Rectal smooth muscle tissue (tissue), 1 donor: ENCODE results near the gene OR5AS1.
"Not testable (repeated sequence)": the region's sequence is repeated elsewhere in the genome, so short reads cannot be mapped to it uniquely, and the experiment has no call there.

ENCODE experiments used
- H3K27ac ChIP-seq: one replicate; pipeline ENCODE4 v1.7.0; 2013; ENCODE audit warnings: low read depth, low read length, inconsistent platforms
- H3K27me3 ChIP-seq: one replicate; pipeline ENCODE4 v1.7.0; 2013; ENCODE audit warnings: low read length; ENCODE audit not compliant: control insufficient read depth, insufficient read depth
- H3K36me3 ChIP-seq: one replicate; pipeline ENCODE4 v1.7.0; 2013; ENCODE audit warnings: low read length; ENCODE audit not compliant: control insufficient read depth, insufficient read depth
- H3K4me1 ChIP-seq: one replicate; pipeline ENCODE4 v1.7.0; 2013; ENCODE audit warnings: low read length; ENCODE audit not compliant: control insufficient read depth, insufficient read depth
- H3K4me3 ChIP-seq: one replicate; pipeline ENCODE4 v1.7.0; 2013; ENCODE audit warnings: low read length
- H3K9ac ChIP-seq: one replicate; pipeline ENCODE4 v1.7.0; 2013; ENCODE audit warnings: low read length

Gene OR5AS1

DNA sequence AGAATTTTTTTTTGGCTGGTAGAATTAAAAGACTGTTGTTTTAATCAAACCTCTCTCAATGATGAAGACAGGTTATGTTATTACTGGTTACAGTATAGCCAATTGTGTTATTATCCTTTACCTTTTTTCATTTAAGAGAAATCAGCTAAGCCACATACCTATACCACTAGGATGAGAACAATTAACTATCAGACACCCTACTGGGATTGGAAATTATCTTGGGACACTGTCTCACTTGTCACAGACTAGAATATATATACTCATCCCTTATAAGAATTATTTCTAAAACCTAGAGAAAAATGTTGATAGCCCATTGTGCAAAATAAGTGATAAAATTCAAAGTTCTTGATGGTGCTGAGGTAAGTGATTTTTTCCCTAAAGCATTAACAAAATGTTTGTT, at the start of gene OR5AS1:
TSS of gene OR5AS1 (plus strand) at position 301 of the 400 bp plus-strand sequence. CDS start 2,765 bp downstream, outside the sequence.
- Histone ChIP-seq H3K4me1 (no peaks in the 10 kb centered on the region), H3K9ac (no peak within 1 kb of the TSS), H3K27ac (no peak within 1 kb of the TSS), H3K27me3 (no peaks in the 10 kb centered on the region), H3K4me3 (no peak within 1 kb of the TSS), H3K36me3 (no peaks in the 10 kb centered on the region)

DNA sequence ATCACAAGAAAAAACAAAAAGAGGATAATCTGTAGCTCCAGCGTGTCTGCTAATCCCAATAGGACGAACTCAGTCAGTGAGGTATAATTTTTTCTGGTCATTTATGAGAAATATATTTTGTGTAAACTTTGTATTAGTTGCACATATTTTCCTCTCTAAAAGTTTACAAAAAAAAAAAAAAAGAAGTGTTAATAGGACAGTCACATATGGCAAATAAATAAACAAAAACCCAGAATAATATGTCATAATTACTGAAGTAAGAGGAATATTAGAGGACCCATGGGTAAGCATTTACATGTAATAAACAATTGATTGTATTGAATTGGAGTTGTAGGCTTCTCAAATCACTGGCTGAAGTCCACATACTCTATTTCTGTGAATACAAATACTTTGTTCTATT, 32.9 kb upstream of the OR5AS1 start, which contains the start of gene OR5F1:
TSS of gene OR5F1 (minus strand) at position 101 of the 400 bp plus-strand sequence. CDS start at position 101, 0 bp downstream.
- H3K27ac ChIP-seq: no peak within 1 kb of the TSS
- H3K4me1 ChIP-seq: no peaks in the 10 kb centered on the region
- H3K36me3 ChIP-seq: no peaks in the 10 kb centered on the region
- H3K4me3 ChIP-seq: no peak within 1 kb of the TSS
- H3K27me3 ChIP-seq: no peaks in the 10 kb centered on the region
- no peak within 1 kb of the TSS for H3K9ac ChIP-seq

DNA sequence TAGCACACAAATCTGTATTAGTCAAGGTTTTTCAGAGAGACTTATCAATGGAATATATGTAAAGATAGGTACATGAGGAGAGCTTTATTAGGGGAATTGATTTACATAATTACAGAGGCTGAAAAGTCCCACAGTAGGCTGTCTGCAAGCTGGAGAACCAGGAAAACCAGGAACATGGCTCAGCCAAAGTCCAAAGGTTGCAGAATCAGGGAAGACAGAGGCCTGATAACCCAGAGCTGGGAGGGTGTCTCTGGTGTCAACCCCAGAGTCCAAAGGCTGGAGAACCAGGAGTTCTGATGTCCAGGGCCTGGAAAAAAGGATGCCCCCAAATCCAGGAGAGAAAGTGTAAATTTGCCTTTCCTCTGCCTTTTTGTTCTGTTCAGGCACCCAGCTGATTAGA, 16.7 kb upstream of the OR5AS1 start:
- no peak overlapping the region for H3K9ac ChIP-seq
- no peak overlapping the region for H3K27ac ChIP-seq
- H3K36me3 ChIP-seq: no peaks in the 10 kb centered on the region
- H3K27me3 ChIP-seq: no peaks in the 10 kb centered on the region
- H3K4me1 ChIP-seq: no peaks in the 10 kb centered on the region
- H3K4me3 ChIP-seq: no peak overlapping the region

DNA sequence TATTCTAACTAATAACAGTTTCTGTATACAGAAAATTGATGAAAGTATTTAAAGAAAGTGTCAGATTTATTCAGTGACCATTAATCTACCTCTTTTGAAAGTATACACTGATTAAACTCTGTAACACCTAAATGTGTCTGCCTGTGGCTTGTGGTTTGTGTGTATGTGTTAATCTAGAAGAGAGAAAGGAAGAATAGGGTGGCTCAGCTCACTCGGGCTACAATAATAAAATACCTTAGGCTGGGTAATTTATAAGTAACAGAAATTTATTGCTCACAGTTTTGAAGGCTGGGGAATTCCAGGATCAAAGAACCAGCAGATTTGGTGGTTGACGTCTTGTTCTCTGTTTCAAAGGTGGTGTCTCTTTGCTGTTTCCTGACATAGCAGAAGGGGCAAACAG, 13.6 kb upstream of the OR5AS1 start:
- Histone ChIP-seq H3K4me3 (no peak overlapping the region), H3K27me3 (no peaks in the 10 kb centered on the region), H3K27ac (no peak overlapping the region), H3K36me3 (no peaks in the 10 kb centered on the region), H3K4me1 (no peaks in the 10 kb centered on the region), H3K9ac (no peak overlapping the region)

DNA sequence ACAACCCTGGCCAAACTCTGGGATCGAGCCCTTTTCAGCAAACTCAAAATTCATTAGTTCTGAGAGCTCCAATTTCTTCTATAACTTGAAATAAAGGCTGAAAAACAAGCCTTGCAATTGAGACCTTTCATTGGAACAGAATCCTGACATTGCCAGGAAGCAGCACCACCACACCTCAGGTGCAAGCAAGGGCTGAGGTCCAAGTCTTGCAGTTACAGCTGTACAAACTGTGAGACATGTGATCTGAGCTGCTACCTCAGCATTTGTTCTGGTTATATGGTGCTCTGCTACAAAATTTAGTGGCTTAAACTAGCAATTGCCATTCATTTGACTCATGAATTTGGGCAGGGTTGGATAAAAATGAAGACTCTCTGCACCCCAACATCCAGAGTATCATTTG, 18.1 kb downstream of the OR5AS1 start:
- Histone ChIP-seq H3K27me3 (no peaks in the 10 kb centered on the region), H3K4me3 (no peak overlapping the region), H3K36me3 (no peaks in the 10 kb centered on the region), H3K9ac (no peak overlapping the region), H3K27ac (no peak overlapping the region), H3K4me1 (no peaks in the 10 kb centered on the region)

DNA sequence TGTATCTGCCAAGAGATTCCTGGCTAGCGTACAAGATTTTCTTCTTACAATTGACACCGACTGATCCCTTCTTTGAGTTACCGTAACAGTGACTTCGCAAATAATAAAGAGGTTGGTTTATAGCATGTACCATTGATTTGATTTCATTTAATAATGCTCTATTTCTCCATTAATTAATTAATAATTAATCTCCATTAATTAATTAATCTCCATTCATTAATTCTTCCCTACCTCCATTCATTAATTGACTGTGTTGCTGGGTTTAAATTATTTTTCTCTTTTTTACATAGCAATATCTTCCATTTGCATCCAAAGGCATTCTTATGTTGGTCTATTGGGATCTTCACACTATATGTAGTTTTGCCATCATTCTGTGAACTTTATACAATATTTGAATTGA, 21.0 kb downstream of the OR5AS1 start:
- Histone ChIP-seq H3K36me3 (no peaks in the 10 kb centered on the region), H3K4me1 (no peaks in the 10 kb centered on the region), H3K27me3 (no peaks in the 10 kb centered on the region), H3K9ac (no peak overlapping the region), H3K4me3 (no peak overlapping the region), H3K27ac (no peak overlapping the region)

DNA sequence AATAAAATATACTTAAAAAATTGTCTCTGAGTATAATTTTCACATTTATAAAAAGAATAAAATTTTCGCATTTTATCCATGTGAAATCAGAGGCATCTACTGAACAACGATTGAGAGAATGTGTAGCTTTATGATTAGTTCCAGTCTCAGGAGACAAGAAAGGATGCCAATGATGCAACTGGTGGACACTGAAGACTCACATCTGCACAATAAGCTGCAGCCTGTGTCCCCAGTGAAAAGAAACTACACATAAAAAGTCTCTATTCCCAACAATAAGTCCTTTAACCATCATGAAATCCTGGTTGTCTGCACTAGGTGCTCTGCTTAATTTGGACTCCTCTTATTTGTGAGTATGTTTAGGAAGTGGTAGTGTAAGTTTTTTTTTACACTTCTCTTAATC, 22.0 kb downstream of the OR5AS1 start:
- no peaks in the 10 kb centered on the region for H3K4me1 ChIP-seq
- no peak overlapping the region for H3K4me3 ChIP-seq
- no peak overlapping the region for H3K9ac ChIP-seq
- H3K27ac ChIP-seq: no peak overlapping the region
- no peaks in the 10 kb centered on the region for H3K36me3 ChIP-seq
- H3K27me3 ChIP-seq: no peaks in the 10 kb centered on the region

DNA sequence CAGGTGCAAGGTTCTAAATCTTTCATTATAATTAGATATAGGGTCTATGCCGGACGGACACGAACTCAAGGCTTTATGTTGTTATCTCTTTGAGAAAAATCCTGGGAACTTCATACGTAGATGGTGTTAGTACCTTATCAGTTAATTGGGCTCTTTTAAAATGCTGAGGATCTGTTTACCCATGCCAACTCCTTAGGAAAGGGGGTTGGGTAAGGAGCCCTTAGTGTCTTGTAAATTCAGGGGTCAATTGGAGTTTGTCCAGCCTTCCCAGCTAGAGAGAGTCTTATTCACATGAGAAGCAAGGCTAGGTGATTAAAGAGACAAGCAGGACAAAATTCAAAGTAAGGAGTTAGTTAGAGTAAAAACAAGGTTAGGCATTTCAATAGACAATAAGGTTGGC, 28.9 kb downstream of the OR5AS1 start:
- not testable (repeated sequence) for H3K27me3 ChIP-seq, H3K4me3 ChIP-seq, H3K9ac ChIP-seq, H3K27ac ChIP-seq, H3K4me1 ChIP-seq, H3K36me3 ChIP-seq

DNA sequence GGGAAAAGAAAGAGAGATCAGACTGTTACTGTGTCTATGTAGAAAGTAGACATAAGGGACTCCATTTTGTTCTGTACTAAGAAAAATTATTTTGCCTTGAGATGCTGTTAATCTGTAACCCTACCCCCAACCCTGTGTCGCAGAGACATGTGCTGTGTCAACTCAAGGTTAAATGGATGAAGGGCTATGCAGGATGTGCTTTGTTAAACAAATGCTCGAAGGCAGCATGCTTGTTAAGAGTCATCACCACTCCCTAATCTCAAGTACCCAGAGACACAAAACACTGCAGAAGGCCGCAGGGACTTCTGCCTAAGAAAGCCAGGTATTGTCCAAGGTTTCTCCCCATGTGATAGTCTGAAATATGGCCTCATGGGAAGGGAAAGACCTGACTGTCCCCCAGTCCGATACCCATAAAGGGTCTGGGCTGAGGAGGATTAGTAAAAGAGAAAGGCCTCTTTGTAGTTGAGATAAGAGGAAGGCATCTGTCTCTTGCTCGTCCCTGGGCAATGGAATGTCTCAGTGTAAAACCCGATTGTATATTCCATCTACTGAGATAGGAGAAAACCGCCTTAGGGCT, 30.3 kb downstream of the OR5AS1 start:
- H3K4me1 ChIP-seq, H3K27me3 ChIP-seq, H3K4me3 ChIP-seq, H3K36me3 ChIP-seq, H3K27ac ChIP-seq, H3K9ac ChIP-seq: not testable (repeated sequence)

DNA sequence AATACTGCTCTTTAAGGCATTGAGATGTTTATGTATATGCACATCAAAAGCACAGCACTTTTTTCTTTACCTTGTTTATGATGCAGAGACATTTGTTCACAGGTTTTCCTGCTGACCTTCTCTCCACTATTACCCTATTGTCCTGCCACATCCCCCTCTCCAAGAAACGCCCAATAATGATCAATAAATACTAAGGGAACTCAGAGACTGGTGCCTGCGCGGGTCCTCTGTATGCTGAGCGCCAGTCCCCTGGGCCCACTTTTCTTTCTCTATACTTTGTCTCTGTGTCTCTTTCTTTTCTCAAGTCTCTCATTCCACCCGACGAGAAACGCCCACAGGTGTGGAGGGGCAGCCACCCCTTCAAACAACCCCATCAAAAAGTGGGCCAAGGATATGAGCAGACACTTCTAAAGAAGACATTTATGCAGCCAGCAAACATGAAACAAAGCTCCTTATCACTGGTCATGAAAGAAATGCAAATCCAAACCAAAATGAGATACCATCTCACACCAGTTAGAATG, 30.9 kb downstream of the OR5AS1 start:
- H3K36me3 ChIP-seq, H3K27me3 ChIP-seq: not testable (repeated sequence)

DNA sequence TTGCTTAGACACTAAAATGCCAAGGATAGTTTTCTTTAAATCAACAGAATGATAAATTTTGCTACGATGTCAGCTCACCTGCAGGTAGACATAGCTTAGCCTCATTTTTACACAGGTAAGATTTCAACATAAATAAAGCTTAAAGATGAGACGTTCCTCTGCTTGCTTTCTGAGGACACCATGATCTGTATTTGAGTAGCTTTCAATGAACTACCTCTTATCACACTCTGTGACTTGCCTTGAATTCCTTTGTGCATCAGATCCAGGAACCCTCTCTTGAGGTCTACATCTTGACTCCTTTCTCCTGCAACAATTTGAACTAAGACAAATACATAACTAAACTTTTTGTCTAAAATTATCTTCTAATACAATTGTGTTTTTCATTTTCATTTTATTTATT, 39.5 kb downstream of the OR5AS1 start:
- Histone ChIP-seq H3K36me3 (no peaks in the 10 kb centered on the region), H3K4me1 (no peaks in the 10 kb centered on the region), H3K27ac (no peak overlapping the region), H3K27me3 (no peaks in the 10 kb centered on the region), H3K9ac (no peak overlapping the region), H3K4me3 (no peak overlapping the region)

More for the DNA sequence above, 30.9 kb downstream of the OR5AS1 start:
- H3K27ac ChIP-seq, H3K9ac ChIP-seq, H3K4me3 ChIP-seq, H3K4me1 ChIP-seq: not testable (repeated sequence)
